ENCODE measurements around the gene GPC3.
"Not testable (repeated sequence)": the region's sequence is repeated elsewhere in the genome, so short reads cannot be mapped to it uniquely, and the experiment has no call there.

Gene GPC3

GRCh38 chrX:134023851-134024281, 38.5 kb upstream of the GPC3 start:
- H3K27ac ChIP-seq (ENCODE audit: low read depth, low read length) = no peak overlapping the region
- no peak overlapping the region for H3K18ac ChIP-seq (ENCODE audit: low read length)
- DNase-seq = no peak
- H3K36me3 ChIP-seq (ENCODE audit: control insufficient read depth, insufficient read depth, low read length) = no peaks in the 10 kb centered on the region
- H3K27me3 ChIP-seq (ENCODE audit: insufficient read depth, low read length, poor library complexity) = no peaks in the 10 kb centered on the region
- H2BK5ac ChIP-seq (ENCODE audit: low read length) = no peak overlapping the region
- H3K79me2 ChIP-seq (ENCODE audit: control insufficient read depth, insufficient read depth, low read length) = no peaks in the 10 kb centered on the region
- no peak overlapping the region for H3K4me3 ChIP-seq (ENCODE audit: low read length)
- no peak overlapping the region for H4K5ac ChIP-seq (ENCODE audit: low read length)
- no peak overlapping the region for H3K4me2 ChIP-seq (ENCODE audit: low read length)
- no peaks in the 10 kb centered on the region for H3K79me1 ChIP-seq (ENCODE audit: low read length)
- H3K56ac ChIP-seq (ENCODE audit: low read length) = no peak overlapping the region
- H3K23ac ChIP-seq (ENCODE audit: low read length) = no peak overlapping the region
- H3K4me1 ChIP-seq (ENCODE audit: control insufficient read depth, low read depth, low read length) = no peaks in the 10 kb centered on the region
- H3K4ac ChIP-seq (ENCODE audit: low read depth, low read length) = no peak overlapping the region
- H2AK5ac ChIP-seq (ENCODE audit: low read length) = no peak overlapping the region
- no CpG with 5 or more reads among the region's 4 CpGs for WGBS (ENCODE audit: extremely low coverage, insufficient coverage, low lambda C conversion rate)
- no peak overlapping the region for H4K8ac ChIP-seq (ENCODE audit: low read depth, low read length)
- H2BK120ac ChIP-seq (ENCODE audit: low read depth, low read length) = no peak overlapping the region
- H2BK15ac ChIP-seq (replicated peaks; ENCODE audit: low read depth) = no peak overlapping the region
- H3K9ac ChIP-seq (ENCODE audit: low read length) = no peak overlapping the region

GRCh38 chrX:134020910-134021309, 35.5 kb upstream of the GPC3 start:
- Histone ChIP-seq H2BK5ac (ENCODE audit: low read length) (no peak overlapping the region), H4K5ac (ENCODE audit: low read length) (no peak overlapping the region), H3K4me2 (ENCODE audit: low read length) (no peak overlapping the region), H3K23ac (ENCODE audit: low read length) (no peak overlapping the region), H3K36me3 (ENCODE audit: control insufficient read depth, insufficient read depth, low read length) (no peaks in the 10 kb centered on the region), H3K4me3 (ENCODE audit: low read length) (no peak overlapping the region), H4K8ac (ENCODE audit: low read depth, low read length) (no peak overlapping the region), H3K18ac (ENCODE audit: low read length) (no peak overlapping the region), H3K56ac (ENCODE audit: low read length) (no peak overlapping the region), H3K4ac (ENCODE audit: low read depth, low read length) (no peak overlapping the region), H3K79me1 (ENCODE audit: low read length) (no peaks in the 10 kb centered on the region), H2AK5ac (ENCODE audit: low read length) (no peak overlapping the region), H3K79me2 (ENCODE audit: control insufficient read depth, insufficient read depth, low read length) (no peaks in the 10 kb centered on the region), H3K27ac (ENCODE audit: low read depth, low read length) (no peak overlapping the region), H2BK15ac (replicated peaks; ENCODE audit: low read depth) (no peak overlapping the region), H3K4me1 (ENCODE audit: control insufficient read depth, low read depth, low read length) (no peaks in the 10 kb centered on the region), H3K9ac (ENCODE audit: low read length) (no peak overlapping the region), H2BK120ac (ENCODE audit: low read depth, low read length) (no peak overlapping the region), H3K27me3 (ENCODE audit: insufficient read depth, low read length, poor library complexity) (no peaks in the 10 kb centered on the region)
- WGBS (ENCODE audit: extremely low coverage, insufficient coverage, low lambda C conversion rate) = no CpG with 5 or more reads among the region's 2 CpGs
- peak; percentile 60 for DNase-seq

- H3K56ac ChIP-seq (ENCODE audit: low read length) = no peak overlapping the region
- no peaks in the 10 kb centered on the region for H3K36me3 ChIP-seq (ENCODE audit: control insufficient read depth, insufficient read depth, low read length)
- WGBS (ENCODE audit: extremely low coverage, insufficient coverage, low lambda C conversion rate) = no CpG with 5 or more reads among the region's 4 CpGs
- no peak overlapping the region for H2BK15ac ChIP-seq (replicated peaks; ENCODE audit: low read depth)
- H3K27ac ChIP-seq (ENCODE audit: low read depth, low read length) = no peak overlapping the region
- no peak overlapping the region for H3K18ac ChIP-seq (ENCODE audit: low read length)
- no peak overlapping the region for H2BK5ac ChIP-seq (ENCODE audit: low read length)
- no peak overlapping the region for H3K4ac ChIP-seq (ENCODE audit: low read depth, low read length)
- H4K5ac ChIP-seq (ENCODE audit: low read length) = no peak overlapping the region
- DNase-seq = no peak
- H3K79me2 ChIP-seq (ENCODE audit: control insufficient read depth, insufficient read depth, low read length) = no peaks in the 10 kb centered on the region
- no peak overlapping the region for H3K4me3 ChIP-seq (ENCODE audit: low read length)
- no peaks in the 10 kb centered on the region for H3K79me1 ChIP-seq (ENCODE audit: low read length)
- H3K23ac ChIP-seq (ENCODE audit: low read length) = no peak overlapping the region
- no peak overlapping the region for H3K9ac ChIP-seq (ENCODE audit: low read length)
- H4K8ac ChIP-seq (ENCODE audit: low read depth, low read length) = no peak overlapping the region
- no peak overlapping the region for H2BK120ac ChIP-seq (ENCODE audit: low read depth, low read length)
- H3K27me3 ChIP-seq (ENCODE audit: insufficient read depth, low read length, poor library complexity) = no peaks in the 10 kb centered on the region
- H3K4me1 ChIP-seq (ENCODE audit: control insufficient read depth, low read depth, low read length) = no peaks in the 10 kb centered on the region
- no peak overlapping the region for H3K4me2 ChIP-seq (ENCODE audit: low read length)
- no peak overlapping the region for H2AK5ac ChIP-seq (ENCODE audit: low read length)
These were observed 34.3 kb upstream of the GPC3 start for GRCh38 chrX:134019567-134020206.

- H4K8ac ChIP-seq (ENCODE audit: low read depth, low read length); H3K27ac ChIP-seq (ENCODE audit: low read depth, low read length); H3K18ac ChIP-seq (ENCODE audit: low read length); H3K36me3 ChIP-seq (ENCODE audit: control insufficient read depth, insufficient read depth, low read length); H3K4ac ChIP-seq (ENCODE audit: low read depth, low read length); H3K4me1 ChIP-seq (ENCODE audit: control insufficient read depth, low read depth, low read length); H3K9ac ChIP-seq (ENCODE audit: low read length); H3K79me2 ChIP-seq (ENCODE audit: control insufficient read depth, insufficient read depth, low read length); H2BK15ac ChIP-seq (replicated peaks; ENCODE audit: low read depth); H3K4me3 ChIP-seq (ENCODE audit: low read length); H3K79me1 ChIP-seq (ENCODE audit: low read length); H3K27me3 ChIP-seq (ENCODE audit: insufficient read depth, low read length, poor library complexity); H2BK5ac ChIP-seq (ENCODE audit: low read length); H3K4me2 ChIP-seq (ENCODE audit: low read length); H3K56ac ChIP-seq (ENCODE audit: low read length); H2AK5ac ChIP-seq (ENCODE audit: low read length); DNase-seq; H4K5ac ChIP-seq (ENCODE audit: low read length); H3K23ac ChIP-seq (ENCODE audit: low read length); H2BK120ac ChIP-seq (ENCODE audit: low read depth, low read length): not testable (repeated sequence)
- no CpG with 5 or more reads among the region's 1 CpG for WGBS (ENCODE audit: extremely low coverage, insufficient coverage, low lambda C conversion rate)
These were observed 30.9 kb upstream of the GPC3 start for GRCh38 chrX:134016309-134016708.

- not testable (repeated sequence) for H3K23ac ChIP-seq (ENCODE audit: low read length); H3K4ac ChIP-seq (ENCODE audit: low read depth, low read length); H4K8ac ChIP-seq (ENCODE audit: low read depth, low read length); H2BK15ac ChIP-seq (replicated peaks; ENCODE audit: low read depth); DNase-seq; H3K79me2 ChIP-seq (ENCODE audit: control insufficient read depth, insufficient read depth, low read length); H2BK5ac ChIP-seq (ENCODE audit: low read length); H3K27ac ChIP-seq (ENCODE audit: low read depth, low read length); H4K5ac ChIP-seq (ENCODE audit: low read length); H3K9ac ChIP-seq (ENCODE audit: low read length); H3K36me3 ChIP-seq (ENCODE audit: control insufficient read depth, insufficient read depth, low read length); H3K27me3 ChIP-seq (ENCODE audit: insufficient read depth, low read length, poor library complexity); H2BK120ac ChIP-seq (ENCODE audit: low read depth, low read length); H3K4me1 ChIP-seq (ENCODE audit: control insufficient read depth, low read depth, low read length); H3K18ac ChIP-seq (ENCODE audit: low read length); H3K79me1 ChIP-seq (ENCODE audit: low read length); H3K56ac ChIP-seq (ENCODE audit: low read length); H2AK5ac ChIP-seq (ENCODE audit: low read length); H3K4me2 ChIP-seq (ENCODE audit: low read length); H3K4me3 ChIP-seq (ENCODE audit: low read length)
- no CpG with 5 or more reads among the region's 3 CpGs for WGBS (ENCODE audit: extremely low coverage, insufficient coverage, low lambda C conversion rate)
These were observed 30.1 kb upstream of the GPC3 start for GRCh38 chrX:134015510-134015909.

- H3K79me2 ChIP-seq (ENCODE audit: control insufficient read depth, insufficient read depth, low read length) = no peaks in the 10 kb centered on the region
- no peak overlapping the region for H4K8ac ChIP-seq (ENCODE audit: low read depth, low read length)
- H3K9ac ChIP-seq (ENCODE audit: low read length) = no peak overlapping the region
- H3K4me1 ChIP-seq (ENCODE audit: control insufficient read depth, low read depth, low read length) = no peaks in the 10 kb centered on the region
- no peak overlapping the region for H3K18ac ChIP-seq (ENCODE audit: low read length)
- H3K4ac ChIP-seq (ENCODE audit: low read depth, low read length) = no peak overlapping the region
- H2AK5ac ChIP-seq (ENCODE audit: low read length) = no peak overlapping the region
- H3K79me1 ChIP-seq (ENCODE audit: low read length) = no peaks in the 10 kb centered on the region
- H3K23ac ChIP-seq (ENCODE audit: low read length) = no peak overlapping the region
- H3K56ac ChIP-seq (ENCODE audit: low read length) = no peak overlapping the region
- no peak overlapping the region for H2BK15ac ChIP-seq (replicated peaks; ENCODE audit: low read depth)
- no peaks in the 10 kb centered on the region for H3K27me3 ChIP-seq (ENCODE audit: insufficient read depth, low read length, poor library complexity)
- no peak overlapping the region for H2BK5ac ChIP-seq (ENCODE audit: low read length)
- DNase-seq = no peak
- no peak overlapping the region for H2BK120ac ChIP-seq (ENCODE audit: low read depth, low read length)
- H4K5ac ChIP-seq (ENCODE audit: low read length) = no peak overlapping the region
- no peak overlapping the region for H3K4me2 ChIP-seq (ENCODE audit: low read length)
- no peak overlapping the region for H3K27ac ChIP-seq (ENCODE audit: low read depth, low read length)
- H3K4me3 ChIP-seq (ENCODE audit: low read length) = no peak overlapping the region
- no peaks in the 10 kb centered on the region for H3K36me3 ChIP-seq (ENCODE audit: control insufficient read depth, insufficient read depth, low read length)
- no CpG with 5 or more reads among the region's 4 CpGs for WGBS (ENCODE audit: extremely low coverage, insufficient coverage, low lambda C conversion rate)
These were observed 28.1 kb upstream of the GPC3 start for GRCh38 chrX:134013524-134013923.

All from mesendoderm (in vitro differentiated cells).